ENCODE data around the gene TNK2.

DNA sequence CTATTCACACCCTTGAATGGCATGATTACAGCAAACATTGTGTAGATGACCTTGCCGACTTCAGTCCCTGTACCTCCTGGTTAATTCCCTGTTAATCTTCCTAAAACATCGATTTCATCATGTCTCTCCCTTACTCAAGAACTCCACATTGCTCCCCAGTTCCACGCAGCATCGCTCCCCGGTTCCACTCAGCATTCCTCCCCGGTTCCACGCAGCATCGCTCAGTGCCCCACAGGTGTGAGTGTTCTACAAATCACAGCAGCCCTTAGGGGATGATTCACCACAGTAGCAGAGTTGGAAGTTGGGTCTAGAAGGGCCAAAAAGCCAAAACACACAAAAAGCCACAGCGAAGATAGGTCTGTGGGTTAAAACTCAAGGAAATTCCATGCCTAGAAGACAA is 8.6 kb upstream of the TNK2 start:
- TF ChIP-seq, protein P1, sequence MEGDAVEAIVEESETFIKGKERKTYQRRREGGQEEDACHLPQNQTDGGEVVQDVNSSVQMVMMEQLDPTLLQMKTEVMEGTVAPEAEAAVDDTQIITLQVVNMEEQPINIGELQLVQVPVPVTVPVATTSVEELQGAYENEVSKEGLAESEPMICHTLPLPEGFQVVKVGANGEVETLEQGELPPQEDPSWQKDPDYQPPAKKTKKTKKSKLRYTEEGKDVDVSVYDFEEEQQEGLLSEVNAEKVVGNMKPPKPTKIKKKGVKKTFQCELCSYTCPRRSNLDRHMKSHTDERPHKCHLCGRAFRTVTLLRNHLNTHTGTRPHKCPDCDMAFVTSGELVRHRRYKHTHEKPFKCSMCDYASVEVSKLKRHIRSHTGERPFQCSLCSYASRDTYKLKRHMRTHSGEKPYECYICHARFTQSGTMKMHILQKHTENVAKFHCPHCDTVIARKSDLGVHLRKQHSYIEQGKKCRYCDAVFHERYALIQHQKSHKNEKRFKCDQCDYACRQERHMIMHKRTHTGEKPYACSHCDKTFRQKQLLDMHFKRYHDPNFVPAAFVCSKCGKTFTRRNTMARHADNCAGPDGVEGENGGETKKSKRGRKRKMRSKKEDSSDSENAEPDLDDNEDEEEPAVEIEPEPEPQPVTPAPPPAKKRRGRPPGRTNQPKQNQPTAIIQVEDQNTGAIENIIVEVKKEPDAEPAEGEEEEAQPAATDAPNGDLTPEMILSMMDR (IDR thresholded peaks at IDR 0.05) = no peak
- no peak for TF ChIP-seq POLR2A (IDR thresholded peaks at IDR 0.05)

All from thyroid gland (tissue), 4 donors.